HG03378 (cell line): ENCODE data around the gene ENPP4.
"Not testable (repeated sequence)": the region's sequence is repeated elsewhere in the genome, so short reads cannot be mapped to it uniquely, and the experiment has no call there.

Source experiments
- ATAC-seq: cut with Tn5 transposase; IDR thresholded peaks from one replicate; pipeline ENCODE4 v1.9.1; 2021; ENCODE audit warnings: mild to moderate bottlenecking, moderate library complexity; ENCODE audit not compliant: unreplicated experiment

Gene ENPP4

GRCh38 chr6:46129629-46130511, at the start of gene ENPP4:
Gene ENPP4 (plus strand): TSS chr6:46129989. CDS start chr6:46139584, 9,595 bp downstream.
- peak; percentile 98 for ATAC-seq

- ATAC-seq = no peak
These were observed 49.7 kb upstream of the ENPP4 start for GRCh38 chr6:46080111-46080510.

- ATAC-seq = not testable (repeated sequence)
These were observed 44.1 kb upstream of the ENPP4 start for GRCh38 chr6:46085688-46086087.

GRCh38 chr6:46090115-46091079, 39.4 kb upstream of the ENPP4 start:
- no peak for ATAC-seq

- no peak for ATAC-seq
These were observed 38.7 kb upstream of the ENPP4 start for GRCh38 chr6:46091080-46091478.

GRCh38 chr6:46095251-46095650, 34.5 kb upstream of the ENPP4 start:
- ATAC-seq = no peak

GRCh38 chr6:46097366-46097765, 32.4 kb upstream of the ENPP4 start:
- no peak for ATAC-seq

GRCh38 chr6:46098678-46099077, 31.1 kb upstream of the ENPP4 start:
- ATAC-seq = no peak

GRCh38 chr6:46099952-46100351, 29.8 kb upstream of the ENPP4 start:
- no peak for ATAC-seq

GRCh38 chr6:46102123-46102522, 27.7 kb upstream of the ENPP4 start:
- no peak for ATAC-seq

- no peak for ATAC-seq
These were observed 26.2 kb upstream of the ENPP4 start for GRCh38 chr6:46103441-46104115.

GRCh38 chr6:46104209-46104608, 25.6 kb upstream of the ENPP4 start:
- ATAC-seq = no peak

GRCh38 chr6:46105568-46105967, 24.2 kb upstream of the ENPP4 start:
- ATAC-seq = no peak

GRCh38 chr6:46113370-46113769, 16.4 kb upstream of the ENPP4 start:
- no peak for ATAC-seq

GRCh38 chr6:46115634-46116033, 14.2 kb upstream of the ENPP4 start:
- ATAC-seq = no peak

- ATAC-seq = no peak
These were observed 13.5 kb upstream of the ENPP4 start for GRCh38 chr6:46116289-46116688.

- no peak for ATAC-seq
These were observed 11.6 kb upstream of the ENPP4 start for GRCh38 chr6:46118157-46118556.

GRCh38 chr6:46118836-46119235, 11.0 kb upstream of the ENPP4 start:
- no peak for ATAC-seq

- ATAC-seq = not testable (repeated sequence)
These were observed 10.1 kb upstream of the ENPP4 start for GRCh38 chr6:46119679-46120078.

GRCh38 chr6:46128476-46128875, 1.3 kb upstream of the ENPP4 start:
- ATAC-seq = peak; percentile 34

- peak; percentile 1 for ATAC-seq
These were observed 529 bp upstream of the ENPP4 start for GRCh38 chr6:46129291-46129628.
